Caco-2 (cell line): ENCODE results near the gene GLT1D1. TPM values are rescaled to one million over a fixed set of nuclear protein-coding genes. Genes with fewer than 3 reads are reported as not detected.

ENCODE experiments used
- BruUV-seq: library from RNA; stranded (reverse); fragments of 400-500 nt; replicated peaks from 2 replicates; lab custom pipeline; 2021; lab: Mats Ljungman, UMichigan
- CTCF ChIA-PET: fragments of 300-600 bp; sonication (Branson Sonifier 250); formaldehyde crosslinking; loops from one replicate; lab custom pipeline; 2022; ENCODE audit warnings: antibody characterized with exemption; lab: Charles Lee
- POLR2A ChIA-PET: fragments of 300-600 bp; sonication (Branson Sonifier 250); formaldehyde crosslinking; loops from one replicate; lab custom pipeline; 2022; ENCODE audit warnings: antibody characterized with exemption; lab: Charles Lee
- DNase-seq, 2 experiments: peaks; one replicate each; pipeline versions ENCODE4 v3.0.0 to v3.0.0-alpha.2; 2020 to 2022
- H3K27me3 ChIP-seq: replicated peaks from 2 replicates; pipeline ENCODE4 v1.6.0; 2011; ENCODE audit warnings: low read length; ENCODE audit not compliant: control insufficient read depth, insufficient read depth
- H3K36me3 ChIP-seq: 2 replicates; pipeline ENCODE4 v1.5.1; 2011; ENCODE audit warnings: low read length; ENCODE audit not compliant: control insufficient read depth, insufficient read depth
- H3K4me1 ChIP-seq: fragments of 250-450 bp; sonication (Bioruptor Pico); 2 replicates; pipeline ENCODE4 v1.5.1; 2020; ENCODE audit warnings: mild to moderate bottlenecking
- H3K4me3 ChIP-seq: 2 replicates; pipeline ENCODE4 v1.5.1; 2011; ENCODE audit warnings: low read depth, mild to moderate bottlenecking, control low read depth, low read length
- H3K9me3 ChIP-seq: fragments of 250-450 bp; sonication (Bioruptor Pico); 2 replicates; pipeline ENCODE4 v1.5.1; 2020; ENCODE audit warnings: mild to moderate bottlenecking, moderate library complexity
- H3K27ac Mint-ChIP-seq: one replicate; pipeline ENCODE4 v1.8.0; 2022; ENCODE audit warnings: mixed read lengths; ENCODE audit not compliant: unreplicated experiment
- H3K27me3 Mint-ChIP-seq: one replicate; pipeline ENCODE4 v1.8.0; 2022; ENCODE audit warnings: mixed read lengths; ENCODE audit not compliant: insufficient read depth, unreplicated experiment
- H3K36me3 Mint-ChIP-seq: one replicate; pipeline ENCODE4 v1.8.0; 2022; ENCODE audit warnings: mild to moderate bottlenecking, mixed read lengths; ENCODE audit not compliant: insufficient read depth, unreplicated experiment
- H3K4me1 Mint-ChIP-seq: one replicate; pipeline ENCODE4 v1.8.0; 2022; ENCODE audit warnings: low read depth, mixed read lengths; ENCODE audit not compliant: unreplicated experiment
- H3K4me3 Mint-ChIP-seq: one replicate; pipeline ENCODE4 v1.8.0; 2022; ENCODE audit warnings: mild to moderate bottlenecking, moderate library complexity, mixed read lengths; ENCODE audit not compliant: unreplicated experiment
- H3K9me3 Mint-ChIP-seq: one replicate; pipeline ENCODE4 v1.8.0; 2022; ENCODE audit warnings: mixed read lengths; ENCODE audit not compliant: unreplicated experiment
- CTCF ChIP-seq, 2 experiments: fragments of 200-600 bp in 1 of 2; IDR thresholded peaks; 1 replicate in 1 of 2; 2 replicates in 1 of 2; pipeline versions ENCODE4 v1.5.1 to v1.8.0; 2011 to 2022; ENCODE audit warnings: antibody characterized with exemption in 1 of 2, control low read depth in 1 of 2, inconsistent platforms in 1 of 2, low read depth in 1 of 2, low read length in 1 of 2, mild to moderate bottlenecking in 1 of 2, moderate library complexity in 1 of 2; ENCODE audit not compliant: insufficient read depth in 1 of 2, severe bottlenecking in 1 of 2, unreplicated experiment in 1 of 2
- intact Hi-C: fragments of 100-400 bp; cut with micrococcal nuclease; formaldehyde crosslinking; loops from one replicate; pipeline ENCODE4 v1.10.0; 2022; ENCODE audit not compliant: unreplicated experiment
- total RNA-seq: library from RNA; stranded (reverse); gene quantifications from 2 replicates; pipeline ENCODE4 v1.2.3, GENCODE V29; 2022

Gene GLT1D1
- total RNA-seq, 1 experiment from 2014 or later = not detected

- Mint-ChIP-seq H3K36me3 (no peaks in the 10 kb centered on the region), H3K4me3 (no peak overlapping the region), H3K27me3 (peaks cover 11% of the 10 kb centered on the region), H3K9me3 (no peaks in the 10 kb centered on the region), H3K27ac (no peak overlapping the region), H3K4me1 (no peaks in the 10 kb centered on the region)
- ChIA-PET CTCF (no interaction called here), POLR2A (no interaction called here)
- Histone ChIP-seq H3K36me3 (no peaks in the 10 kb centered on the region), H3K4me3 (no peak overlapping the region), H3K9me3 (no peaks in the 10 kb centered on the region), H3K27me3 (no peaks in the 10 kb centered on the region), H3K4me1 (no peaks in the 10 kb centered on the region)
- DNase-seq = no peak
- intact Hi-C loops = no loop called here
- no peak for TF ChIP-seq CTCF (IDR thresholded peaks at IDR 0.05; ENCODE audit: insufficient read depth in 1 of 2, low read depth in 1 of 2, low read length in 1 of 2, severe bottlenecking in 1 of 2, unreplicated experiment in 1 of 2)
- no TSS peak for BruUV-seq
Measured at GRCh38 chr12:128978067-128978466, 124.8 kb downstream of the GLT1D1 start.

- Histone ChIP-seq H3K4me1 (no peaks in the 10 kb centered on the region), H3K4me3 (no peak overlapping the region), H3K36me3 (no peaks in the 10 kb centered on the region), H3K9me3 (no peaks in the 10 kb centered on the region), H3K27me3 (no peaks in the 10 kb centered on the region)
- H3K27ac Mint-ChIP-seq = no peak overlapping the region
- H3K36me3 Mint-ChIP-seq = no peaks in the 10 kb centered on the region
- no peaks in the 10 kb centered on the region for H3K9me3 Mint-ChIP-seq
- no peak for TF ChIP-seq CTCF (IDR thresholded peaks at IDR 0.05; ENCODE audit: insufficient read depth in 1 of 2, low read depth in 1 of 2, low read length in 1 of 2, severe bottlenecking in 1 of 2, unreplicated experiment in 1 of 2)
- H3K4me3 Mint-ChIP-seq = no peak overlapping the region
- ChIA-PET POLR2A (no interaction called here), CTCF (no interaction called here)
- no peaks in the 10 kb centered on the region for H3K4me1 Mint-ChIP-seq
- no peak for DNase-seq
- intact Hi-C loops = no loop called here
- H3K27me3 Mint-ChIP-seq = peaks cover 7% of the 10 kb centered on the region
- BruUV-seq = no TSS peak
Measured at GRCh38 chr12:128980623-128981022, 127.3 kb downstream of the GLT1D1 start.

GRCh38 chr12:128981971-128982533 lies 128.8 kb downstream of the GLT1D1 start:
- ChIA-PET CTCF (no interaction called here), POLR2A (no interaction called here)
- intact Hi-C loops = no loop called here
- no peaks in the 10 kb centered on the region for H3K4me1 ChIP-seq
- Mint-ChIP-seq H3K4me1 (no peaks in the 10 kb centered on the region), H3K9me3 (no peaks in the 10 kb centered on the region), H3K27ac (no peak overlapping the region), H3K4me3 (no peak overlapping the region), H3K36me3 (no peaks in the 10 kb centered on the region), H3K27me3 (peaks cover 7% of the 10 kb centered on the region)
- no peaks in the 10 kb centered on the region for H3K36me3 ChIP-seq
- no peak for DNase-seq
- no peak overlapping the region for H3K4me3 ChIP-seq
- no TSS peak for BruUV-seq
- no peaks in the 10 kb centered on the region for H3K27me3 ChIP-seq
- TF ChIP-seq CTCF (IDR thresholded peaks at IDR 0.05; ENCODE audit: insufficient read depth in 1 of 2, low read depth in 1 of 2, low read length in 1 of 2, severe bottlenecking in 1 of 2, unreplicated experiment in 1 of 2) = no peak
- H3K9me3 ChIP-seq = no peaks in the 10 kb centered on the region
